ENCODE measurements around the gene KRT39. TPM values are rescaled to one million over a fixed set of nuclear protein-coding genes. Genes with fewer than 3 reads are reported as not detected.
"Not testable (repeated sequence)": the region's sequence is repeated elsewhere in the genome, so short reads cannot be mapped to it uniquely, and the experiment has no call there.

The KRT39 gene
- total RNA-seq: not detected in 2 replicates

DNA sequence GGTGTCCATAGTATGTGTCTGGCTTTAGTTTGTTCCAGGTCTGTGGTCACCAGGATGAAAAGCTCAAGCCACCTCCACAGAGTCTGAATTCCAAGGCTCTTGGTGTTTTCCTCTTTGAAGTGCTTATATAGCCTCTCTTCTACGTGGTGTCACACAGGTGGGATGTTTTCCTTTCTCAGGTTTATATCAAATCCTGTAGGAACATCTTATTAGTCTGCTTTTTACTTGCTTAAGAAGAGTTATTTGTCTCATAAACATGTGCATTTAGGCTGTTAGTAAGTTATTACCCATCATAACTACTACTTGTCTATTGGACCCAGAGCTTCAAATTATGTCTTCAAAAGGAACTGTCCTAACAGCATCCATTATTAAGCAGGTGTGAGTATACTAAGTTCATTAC, at the start of gene KRT39:
Gene KRT39 (minus strand): TSS at position 101 of the 400 bp plus-strand sequence. CDS start 92 bp downstream, at position 9.
- no peak for DNase-seq (ENCODE audit: low read depth)

GRCh38 chr17:41015454-41015853, 48.7 kb upstream of the KRT39 start:
- peak; percentile 34 for DNase-seq (ENCODE audit: low read depth)

DNA sequence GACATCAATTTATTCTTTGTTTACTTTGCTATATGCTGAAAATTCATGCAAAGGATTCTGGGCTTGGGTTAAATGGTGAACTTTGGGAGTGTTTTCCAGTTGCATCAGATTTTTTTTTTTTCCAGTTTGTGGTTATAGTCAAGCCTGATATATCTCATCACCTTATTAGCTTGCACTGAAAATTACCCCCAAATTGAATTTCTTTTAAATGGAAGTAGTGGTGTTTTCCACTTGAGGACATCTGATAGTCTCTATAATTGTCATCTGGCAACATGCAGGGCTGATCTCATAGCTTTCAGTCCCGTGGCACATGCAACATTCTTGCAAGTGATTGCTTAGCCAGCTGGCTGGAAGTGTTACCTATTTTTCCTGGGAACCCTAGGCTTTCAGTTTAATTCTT, 46.9 kb upstream of the KRT39 start:
- DNase-seq (ENCODE audit: low read depth): no peak

- no peak for DNase-seq (ENCODE audit: low read depth)
Observed at GRCh38 chr17:41013181-41013580, 46.4 kb upstream of the KRT39 start.

GRCh38 chr17:41012326-41013120, 45.8 kb upstream of the KRT39 start:
- DNase-seq (ENCODE audit: low read depth): no peak

GRCh38 chr17:41010441-41010840, 43.7 kb upstream of the KRT39 start:
- DNase-seq (ENCODE audit: low read depth): no peak

GRCh38 chr17:41009936-41010335, 43.2 kb upstream of the KRT39 start:
- DNase-seq (ENCODE audit: low read depth): no peak

GRCh38 chr17:41009301-41009760, 42.6 kb upstream of the KRT39 start:
- peak; percentile 18 for DNase-seq (ENCODE audit: low read depth)

DNA sequence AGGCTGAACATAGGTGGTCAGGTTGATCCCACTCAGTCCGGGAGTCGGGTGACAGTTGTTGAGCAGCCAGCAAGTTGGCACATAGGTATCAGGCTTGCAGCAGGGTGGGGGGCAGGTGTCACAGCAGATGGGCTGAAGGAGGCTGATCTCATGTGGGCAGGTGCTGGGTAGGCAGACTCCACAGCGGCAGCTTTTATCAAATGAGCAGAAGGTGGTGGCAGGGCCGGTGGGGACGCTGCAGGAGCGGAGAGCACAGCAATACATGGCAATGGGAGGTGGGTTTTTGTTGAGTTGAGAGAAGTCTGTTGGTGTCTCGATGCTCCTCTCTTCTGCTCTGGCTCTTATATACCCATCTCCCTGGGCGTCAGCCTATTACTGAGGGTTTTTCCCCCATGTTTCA, 42.1 kb upstream of the KRT39 start, which contains the start of gene KRTAP3-1:
Gene KRTAP3-1 (minus strand): TSS at position 318 of the 400 bp plus-strand sequence. CDS start 54 bp downstream, at position 264.
- DNase-seq (ENCODE audit: low read depth): no peak

- no peak for DNase-seq (ENCODE audit: low read depth)
Observed at GRCh38 chr17:41004397-41004796, 37.6 kb upstream of the KRT39 start.

DNA sequence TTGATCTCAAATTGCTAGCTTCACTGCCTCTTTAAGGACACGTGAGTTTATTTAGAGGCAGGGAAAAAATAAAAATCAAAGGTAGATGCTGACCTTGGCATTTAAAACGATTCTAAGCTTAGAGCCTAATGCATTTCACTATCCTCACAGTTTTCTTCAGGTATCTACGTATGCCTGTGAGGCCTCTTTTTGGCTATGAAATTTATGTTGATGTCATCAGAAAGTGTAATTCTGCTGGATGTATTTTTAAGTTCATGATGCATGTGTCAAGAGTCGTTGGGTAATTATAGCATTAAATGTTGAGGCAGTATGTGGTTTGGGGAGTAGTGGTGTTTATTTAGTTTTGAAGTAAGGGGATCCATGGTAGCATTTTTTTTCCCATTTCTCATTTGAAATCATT, 37.2 kb upstream of the KRT39 start:
- DNase-seq (ENCODE audit: low read depth): no peak

DNA sequence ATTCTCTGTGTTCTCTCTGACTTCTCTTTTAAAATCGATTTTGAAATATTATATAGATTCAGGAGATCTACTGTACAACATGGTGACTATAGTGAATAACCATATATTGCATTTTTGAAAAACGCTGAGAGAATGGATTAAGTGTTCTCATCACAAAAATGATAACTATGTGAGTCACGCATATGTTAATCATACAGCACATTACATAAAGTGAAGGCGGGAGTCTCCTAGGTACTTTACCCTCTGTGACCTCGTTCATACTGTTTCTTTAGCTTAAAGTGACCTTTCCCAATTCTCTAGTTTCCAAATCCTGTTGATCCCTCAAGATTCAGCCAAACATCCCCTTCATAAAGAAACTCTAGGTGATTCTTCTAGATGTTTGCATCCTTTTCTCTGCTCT, 36.1 kb upstream of the KRT39 start:
- no peak for DNase-seq (ENCODE audit: low read depth)

GRCh38 chr17:41001795-41002194, 35.0 kb upstream of the KRT39 start:
- no peak for DNase-seq (ENCODE audit: low read depth)

- DNase-seq (ENCODE audit: low read depth): not testable (repeated sequence)
Observed at GRCh38 chr17:40999563-40999962, 32.8 kb upstream of the KRT39 start, which contains the start of gene KRTAP3-2. KRTAP3-2 (minus strand) TSS chr17:40999906; CDS start chr17:40999853, 53 bp downstream.

GRCh38 chr17:40997361-40997760, 30.6 kb upstream of the KRT39 start:
- DNase-seq (ENCODE audit: low read depth): no peak

- DNase-seq (ENCODE audit: low read depth): no peak
Observed at GRCh38 chr17:40996829-40997228, 30.1 kb upstream of the KRT39 start.

- no peak for DNase-seq (ENCODE audit: low read depth)
Observed at GRCh38 chr17:40995116-40995515, 28.4 kb upstream of the KRT39 start.

GRCh38 chr17:40993839-40994238, 27.1 kb upstream of the KRT39 start, which contains the start of gene KRTAP3-3:
KRTAP3-3 (minus strand) TSS chr17:40994164; CDS start chr17:40994097, 67 bp downstream.
- no peak for DNase-seq (ENCODE audit: low read depth)

DNA sequence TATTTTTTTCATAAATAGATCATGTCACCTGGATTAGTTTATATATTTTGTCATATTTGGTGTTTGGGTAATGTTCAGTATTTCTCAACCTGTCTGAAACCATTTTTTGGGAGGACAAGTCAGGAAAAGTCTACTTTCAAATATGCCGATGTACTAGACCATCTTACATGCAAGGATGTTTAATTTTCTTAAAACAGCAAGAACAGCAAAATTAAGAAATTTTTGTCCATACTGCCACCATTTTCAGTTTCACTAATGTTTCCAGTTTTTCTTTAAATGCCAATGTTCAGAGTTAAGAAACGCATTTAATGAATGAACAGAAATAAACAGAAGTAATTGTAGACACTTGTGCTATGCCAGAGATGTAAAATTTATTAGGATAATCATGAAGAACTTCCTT, 26.3 kb upstream of the KRT39 start:
- DNase-seq (ENCODE audit: low read depth): no peak

GRCh38 chr17:40992666-40993065, 25.9 kb upstream of the KRT39 start:
- no peak for DNase-seq (ENCODE audit: low read depth)

- DNase-seq (ENCODE audit: low read depth): no peak
Observed at GRCh38 chr17:40986920-40987319, 20.2 kb upstream of the KRT39 start.

- DNase-seq (ENCODE audit: low read depth): no peak
Observed at GRCh38 chr17:40984226-40984625, 17.5 kb upstream of the KRT39 start, which contains the start of gene KRT40. KRT40 (minus strand) TSS chr17:40984326; CDS start chr17:40984273, 53 bp downstream.

- no peak for DNase-seq (ENCODE audit: low read depth)
Observed at GRCh38 chr17:40981115-40981514, 14.4 kb upstream of the KRT39 start.

Data from renal cortical epithelial cell (primary cell).